Transverse colon (tissue), 4 donors: ENCODE measurements around the gene GTF2H3.

ENCODE experiments used
- EP300 ChIP-seq: sonication (generic); formaldehyde crosslinking; IDR thresholded peaks from one replicate; pipeline ENCODE4 v1.6.1; 2017; ENCODE audit warnings: antibody characterized with exemption, low read depth
- POLR2A ChIP-seq: fragments of 450-650 bp; IDR thresholded peaks from one replicate; pipeline ENCODE4 v1.6.1; 2016; ENCODE audit warnings: antibody characterized with exemption, mild to moderate bottlenecking, moderate library complexity
- POLR2AphosphoS5 ChIP-seq, 3 donors: sonication (generic); formaldehyde crosslinking; IDR thresholded peaks; one replicate each; pipeline ENCODE4 v1.6.1; 2016; ENCODE audit warnings: antibody characterized with exemption in 3 of 3
- TF ChIP-seq, protein P1 (sequence below), 5 experiments: fragments of 200-600 bp in 3 of 5; fragments of 450-650 bp in 2 of 5; sonication (generic) in 3 of 5; IDR thresholded peaks; 1 replicate in 2 of 5; 2 replicates in 3 of 5; pipeline ENCODE4 v1.5.1; 2016 to 2017; ENCODE audit warnings: antibody characterized with exemption in 5 of 5, inconsistent platforms in 3 of 5, mild to moderate bottlenecking in 2 of 5, moderate library complexity in 1 of 5

DNA sequence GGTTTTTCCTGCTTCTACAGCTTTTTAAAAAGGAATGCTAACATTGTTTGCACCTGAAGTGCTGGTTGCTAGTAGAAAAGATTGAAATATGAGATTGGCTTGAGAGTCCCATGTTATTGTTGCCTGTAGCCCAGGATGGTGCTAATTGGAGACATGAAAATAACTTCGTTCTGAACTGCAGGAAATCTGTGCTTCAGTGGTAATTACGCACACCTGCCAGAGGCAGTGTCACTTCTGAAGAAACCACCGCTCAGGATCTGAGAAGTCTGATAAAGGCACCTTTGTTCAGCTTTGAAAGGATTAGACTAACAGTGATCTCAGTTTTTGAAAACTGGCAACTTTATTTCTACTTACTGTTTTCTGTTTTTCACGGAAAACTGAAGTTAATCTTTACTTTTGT is 63.0 kb downstream of the GTF2H3 start:
- TF ChIP-seq, protein P1, sequence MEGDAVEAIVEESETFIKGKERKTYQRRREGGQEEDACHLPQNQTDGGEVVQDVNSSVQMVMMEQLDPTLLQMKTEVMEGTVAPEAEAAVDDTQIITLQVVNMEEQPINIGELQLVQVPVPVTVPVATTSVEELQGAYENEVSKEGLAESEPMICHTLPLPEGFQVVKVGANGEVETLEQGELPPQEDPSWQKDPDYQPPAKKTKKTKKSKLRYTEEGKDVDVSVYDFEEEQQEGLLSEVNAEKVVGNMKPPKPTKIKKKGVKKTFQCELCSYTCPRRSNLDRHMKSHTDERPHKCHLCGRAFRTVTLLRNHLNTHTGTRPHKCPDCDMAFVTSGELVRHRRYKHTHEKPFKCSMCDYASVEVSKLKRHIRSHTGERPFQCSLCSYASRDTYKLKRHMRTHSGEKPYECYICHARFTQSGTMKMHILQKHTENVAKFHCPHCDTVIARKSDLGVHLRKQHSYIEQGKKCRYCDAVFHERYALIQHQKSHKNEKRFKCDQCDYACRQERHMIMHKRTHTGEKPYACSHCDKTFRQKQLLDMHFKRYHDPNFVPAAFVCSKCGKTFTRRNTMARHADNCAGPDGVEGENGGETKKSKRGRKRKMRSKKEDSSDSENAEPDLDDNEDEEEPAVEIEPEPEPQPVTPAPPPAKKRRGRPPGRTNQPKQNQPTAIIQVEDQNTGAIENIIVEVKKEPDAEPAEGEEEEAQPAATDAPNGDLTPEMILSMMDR (IDR thresholded peaks at IDR 0.05) = no peak
- no peak for TF ChIP-seq POLR2A
- TF ChIP-seq EP300 = no peak
- TF ChIP-seq POLR2AphosphoS5 (IDR thresholded peaks at IDR 0.05) = no peak
